ENCODE data around the gene ANXA11. TPM values are rescaled to one million over a fixed set of nuclear protein-coding genes. Genes with fewer than 3 reads are reported as not detected.
A peak's percentile ranks its signal among the peaks of the same experiment; 100 is the strongest.

The ANXA11 gene
- total RNA-seq, 1 donor from 2014 or later: 390 TPM

DNA sequence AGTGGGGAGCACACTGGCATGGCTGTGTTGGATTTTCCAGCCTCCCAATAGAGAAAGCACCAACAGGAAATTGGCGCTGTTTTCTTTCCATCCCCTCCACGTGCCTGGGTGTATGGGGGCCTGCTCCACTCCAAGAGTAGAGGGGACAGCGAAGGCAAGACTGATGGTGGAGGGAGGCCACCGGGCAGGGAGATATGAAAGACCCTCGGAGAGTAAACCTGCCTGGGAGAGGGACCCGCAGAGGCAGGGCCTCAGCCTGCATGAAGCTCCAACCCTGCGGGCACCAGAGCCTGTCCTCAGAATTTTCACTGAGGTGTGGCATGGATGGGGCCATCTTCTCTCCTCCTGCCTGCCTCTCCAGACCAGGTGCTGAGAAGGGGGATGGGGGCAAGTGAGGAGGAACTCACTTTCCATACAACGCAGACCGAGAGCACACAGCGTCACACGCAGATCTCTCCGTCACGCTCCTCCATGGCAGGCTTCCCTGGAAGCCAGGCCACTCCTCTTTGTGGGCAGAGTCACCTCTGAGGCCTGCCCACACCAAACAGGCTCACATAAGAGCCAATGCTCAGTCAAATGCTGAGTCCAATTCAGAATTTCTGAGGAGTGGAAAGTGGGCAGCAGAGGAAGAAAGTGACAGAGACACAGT, 18.8 kb downstream of the ANXA11 start:
- H3K4me1 ChIP-seq: peaks cover 96% of the 10 kb centered on the region
- no peak for TF ChIP-seq CTCF (IDR thresholded peaks at IDR 0.05; ENCODE audit: borderline replicate concordance)
- DNase-seq: peak; percentile 64
- H3K36me3 ChIP-seq: no peaks in the 10 kb centered on the region
- H3K27ac ChIP-seq (replicated peaks): peak overlapping the region; percentile 84
- peak overlapping the region; percentile 14 for H3K4me3 ChIP-seq
- no peaks in the 10 kb centered on the region for H3K9me3 ChIP-seq (replicated peaks)
- intact Hi-C loops (cut with micrococcal nuclease): no loop called here
- no peaks in the 10 kb centered on the region for H3K27me3 ChIP-seq (ENCODE audit: low read depth)

DNA sequence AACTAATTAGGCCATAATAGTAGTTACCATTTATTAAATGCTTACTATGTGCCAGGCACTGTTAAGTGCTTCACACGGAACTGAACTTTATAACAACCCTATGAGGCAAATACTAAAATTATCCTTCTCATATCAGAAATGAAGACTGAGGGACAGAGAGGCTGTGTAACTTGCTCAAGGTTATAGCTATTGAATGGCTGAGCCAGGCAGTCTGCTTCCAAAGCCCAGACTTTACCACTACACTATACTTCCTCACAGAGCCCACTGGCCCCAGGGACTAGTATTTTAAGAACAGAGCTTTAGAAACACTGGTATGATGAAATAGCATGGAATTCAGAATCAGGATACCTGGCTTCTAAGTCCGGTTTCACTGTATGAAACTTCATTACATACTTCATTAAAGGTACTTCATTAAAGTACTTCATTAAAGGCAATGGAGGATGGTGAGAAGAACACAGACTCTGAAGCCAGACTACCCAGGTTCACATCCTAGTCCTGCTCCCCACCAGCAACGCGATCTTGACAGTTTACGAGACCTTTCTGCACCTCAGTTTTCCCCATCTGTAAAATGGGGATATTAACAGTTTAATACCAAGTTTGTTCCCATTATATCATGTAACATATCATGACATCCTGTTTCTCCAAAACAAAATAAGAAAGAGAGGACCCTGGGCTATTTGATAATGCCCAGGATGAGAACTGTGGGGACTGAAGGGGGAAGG, 19.6 kb downstream of the ANXA11 start:
- Histone ChIP-seq H3K27ac (replicated peaks) (peak overlapping the region; percentile 84), H3K4me3 (no peak overlapping the region), H3K36me3 (no peaks in the 10 kb centered on the region), H3K9me3 (replicated peaks) (no peaks in the 10 kb centered on the region), H3K4me1 (peaks cover 91% of the 10 kb centered on the region), H3K27me3 (ENCODE audit: low read depth) (no peaks in the 10 kb centered on the region)
- intact Hi-C loops (cut with micrococcal nuclease): no loop called here
- no peak for TF ChIP-seq CTCF (IDR thresholded peaks at IDR 0.05; ENCODE audit: borderline replicate concordance)
- no peak for DNase-seq

GRCh38 chr10:80184291-80184690, 21.0 kb downstream of the ANXA11 start:
- intact Hi-C loops (cut with micrococcal nuclease): no loop called here
- DNase-seq: no peak
- Histone ChIP-seq H3K4me1 (peaks cover 95% of the 10 kb centered on the region), H3K36me3 (peaks cover 10% of the 10 kb centered on the region), H3K4me3 (no peak overlapping the region), H3K9me3 (replicated peaks) (no peaks in the 10 kb centered on the region), H3K27ac (replicated peaks) (peak overlapping the region; percentile 84), H3K27me3 (ENCODE audit: low read depth) (no peaks in the 10 kb centered on the region)
- TF ChIP-seq CTCF (IDR thresholded peaks at IDR 0.05; ENCODE audit: borderline replicate concordance): no peak

- H3K27ac ChIP-seq (replicated peaks): peak overlapping the region; percentile 84
- no peak for DNase-seq
Observed at GRCh38 chr10:80183436-80183835, 21.9 kb downstream of the ANXA11 start.

DNA sequence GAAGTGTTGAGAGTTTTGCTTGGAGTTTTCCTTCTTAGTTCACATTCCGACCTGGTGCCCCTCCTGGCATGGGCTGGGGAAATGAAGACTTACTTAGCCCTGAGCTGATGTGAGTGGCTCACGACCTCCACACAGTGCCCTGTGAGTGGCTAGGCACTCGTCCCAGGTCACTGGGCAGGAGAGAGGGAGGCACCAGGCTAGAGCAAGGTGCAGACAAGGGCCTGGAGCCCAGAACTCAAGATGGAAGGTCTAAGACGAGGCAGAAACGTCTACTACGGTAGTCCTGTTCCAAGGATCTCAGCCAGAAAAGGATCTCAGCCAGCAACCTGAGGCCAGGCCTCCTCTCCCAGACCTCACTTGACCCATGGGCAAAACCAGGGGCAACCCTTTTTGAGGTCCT, 22.4 kb downstream of the ANXA11 start:
- Histone ChIP-seq H3K4me3 (no peak overlapping the region), H3K9me3 (replicated peaks) (no peaks in the 10 kb centered on the region), H3K36me3 (peaks cover 10% of the 10 kb centered on the region), H3K27me3 (ENCODE audit: low read depth) (no peaks in the 10 kb centered on the region), H3K4me1 (peaks cover 95% of the 10 kb centered on the region), H3K27ac (replicated peaks) (peak overlapping the region; percentile 84)
- DNase-seq: no peak
- TF ChIP-seq CTCF (IDR thresholded peaks at IDR 0.05; ENCODE audit: borderline replicate concordance): no peak
- intact Hi-C loops (cut with micrococcal nuclease): no loop called here

More at GRCh38 chr10:80183436-80183835, 21.9 kb downstream of the ANXA11 start:
- Histone ChIP-seq H3K27me3 (ENCODE audit: low read depth) (no peaks in the 10 kb centered on the region), H3K9me3 (replicated peaks) (no peaks in the 10 kb centered on the region), H3K4me3 (no peak overlapping the region), H3K36me3 (peaks cover 10% of the 10 kb centered on the region), H3K4me1 (peaks cover 95% of the 10 kb centered on the region)
- TF ChIP-seq CTCF (IDR thresholded peaks at IDR 0.05; ENCODE audit: borderline replicate concordance): no peak
- intact Hi-C loops (cut with micrococcal nuclease): no loop called here

Data from left ventricle myocardium inferior (tissue), 1 donor.